HepG2 (cell line): Measurements from ENCODE around the gene TTC19. TPM values are rescaled to one million over a fixed set of nuclear protein-coding genes. Genes with fewer than 3 reads are reported as not detected.

Experiments used
- ATAC-seq: fragments of 200-7000 bp; cut with Tn5 transposase; 3 replicates; pipeline ENCODE4 v1.9.1; 2020; ENCODE audit warnings: mild to moderate bottlenecking, moderate library complexity
- BruUV-seq: library from RNA; stranded (reverse); fragments of 400-500 nt; replicated peaks from 2 replicates; lab custom pipeline; 2021; lab: Mats Ljungman, UMichigan
- CTCF ChIA-PET: fragments of 300-600 bp; formaldehyde crosslinking; extraction: SDS; loops from one replicate; lab custom pipeline; 2021; ENCODE audit warnings: low total read pairs, inconsistent platforms, low intra/inter-chr PET ratio; lab: Yijun Ruan, JAX
- POLR2A ChIA-PET: fragments of 350-600 bp; sonication (Branson Sonifier 250); formaldehyde crosslinking; loops from one replicate; lab custom pipeline; 2020; ENCODE audit warnings: antibody characterized with exemption, inconsistent platforms; lab: Yijun Ruan, JAX
- DNase-seq: peaks from one replicate; pipeline ENCODE4 v3.0.0-alpha.2; 2015; ENCODE audit warnings: low spot score
- FAIRE-seq: peaks from 3 replicates; lab custom pipeline; 2011; peaks lifted over from hg19 to GRCh38; lab: Jason Lieb, UNC
- H2AFZ ChIP-seq: one replicate; pipeline ENCODE4 v1.6.1; 2011; ENCODE audit warnings: low read length, inconsistent platforms
- H3K27ac ChIP-seq: fragments of 300-600 bp; 3 replicates; pipeline ENCODE4 v1.8.0; 2011; ENCODE audit warnings: mixed run types, mild to moderate bottlenecking, mixed read lengths, low read length, inconsistent platforms; ENCODE audit not compliant: insufficient read depth; ENCODE audit errors: extremely low read length
- H3K27me3 ChIP-seq, 2 experiments: fragments of 200-600 bp in 1 of 2; 2 replicates in 1 of 2; 3 replicates in 1 of 2; pipeline versions ENCODE4 v1.6.0 to v1.8.0; 2011; ENCODE audit warnings: low read length in 2 of 2, mild to moderate bottlenecking in 2 of 2, moderate library complexity in 2 of 2, inconsistent platforms in 1 of 2; ENCODE audit not compliant: insufficient read depth in 2 of 2, control insufficient read depth in 1 of 2
- H3K36me3 ChIP-seq, 2 experiments: fragments of 200-600 bp in 1 of 2; replicated peaks in 1 of 2; 2 replicates in 1 of 2; 3 replicates in 1 of 2; pipeline versions ENCODE4 v1.5.1 to v1.8.0; 2011; ENCODE audit warnings: low read length in 2 of 2, inconsistent platforms in 1 of 2; ENCODE audit not compliant: insufficient read depth in 2 of 2, control insufficient read depth in 1 of 2
- H3K4me1 ChIP-seq: 2 replicates; pipeline ENCODE4 v1.5.1; 2012; ENCODE audit warnings: low read length, inconsistent platforms; ENCODE audit not compliant: insufficient read depth
- H3K4me2 ChIP-seq: 2 replicates; pipeline ENCODE4 v1.6.0; 2011; ENCODE audit warnings: low read depth, low read length, inconsistent platforms
- H3K4me3 ChIP-seq, 3 experiments: fragments of 200-600 bp in 1 of 3; sonication (generic), shearing (Covaris generic) in 1 of 3; replicated peaks in 1 of 3; 2 replicates each; pipeline ENCODE4 v1.5.1; 2011 to 2016; ENCODE audit warnings: low read length in 3 of 3, inconsistent platforms in 2 of 3, low read depth in 2 of 3, mild to moderate bottlenecking in 2 of 3, control low read depth in 1 of 3, mixed read lengths in 1 of 3; ENCODE audit not compliant: insufficient read depth in 1 of 3
- H3K79me2 ChIP-seq: one replicate; pipeline ENCODE4 v1.6.1; 2011; ENCODE audit warnings: low read length, inconsistent platforms; ENCODE audit not compliant: insufficient read depth
- H3K9ac ChIP-seq: 2 replicates; pipeline ENCODE4 v1.6.0; 2011; ENCODE audit warnings: mild to moderate bottlenecking, low read depth, low read length, inconsistent platforms; ENCODE audit not compliant: insufficient read depth
- H3K9me3 ChIP-seq: 2 replicates; pipeline ENCODE4 v1.5.1; 2012; ENCODE audit warnings: mild to moderate bottlenecking, low read length
- H4K20me1 ChIP-seq: 2 replicates; pipeline ENCODE4 v1.6.0; 2011; ENCODE audit warnings: inconsistent platforms, mild to moderate bottlenecking, low read length, moderate library complexity; ENCODE audit not compliant: insufficient read depth
- CBX5 ChIP-seq: sonication (generic); formaldehyde crosslinking; IDR thresholded peaks from 2 replicates; pipeline ENCODE4 v1.4.0; 2020; ENCODE audit warnings: missing genetic modification reagents, borderline replicate concordance
- CHCHD3 ChIP-seq: sonication (generic); formaldehyde crosslinking; IDR thresholded peaks from 2 replicates; pipeline ENCODE4 v1.8.0; 2022; ENCODE audit warnings: mild to moderate bottlenecking, missing genetic modification reagents, moderate library complexity
- CHD2 ChIP-seq: IDR thresholded peaks from 2 replicates; pipeline ENCODE4 v1.6.1; 2011; ENCODE audit warnings: low read depth, low read length, improper control_type of control experiment
- DNMT1 ChIP-seq: sonication (generic); formaldehyde crosslinking; IDR thresholded peaks from 2 replicates; pipeline ENCODE4 v1.5.1; 2020; ENCODE audit warnings: mild to moderate bottlenecking, missing genetic modification reagents
- FOXO4 ChIP-seq: sonication (generic); formaldehyde crosslinking; conservative IDR thresholded peaks from 2 replicates; pipeline ENCODE4 v1.8.1; 2023; ENCODE audit warnings: missing genetic modification reagents
- GATAD2A ChIP-seq: IDR thresholded peaks from 2 replicates; pipeline ENCODE4 v1.6.1; 2016
- HNRNPUL1 ChIP-seq: fragments of 200-400 bp; formaldehyde crosslinking; IDR thresholded peaks from 2 replicates; pipeline ENCODE4 v1.6.1; 2017; ENCODE audit warnings: low read depth, mild to moderate bottlenecking, low read length, moderate library complexity
- JARID2 ChIP-seq: sonication (generic); formaldehyde crosslinking; IDR thresholded peaks from 2 replicates; pipeline ENCODE4 v1.8.1; 2023; ENCODE audit warnings: missing genetic modification reagents, inconsistent platforms; ENCODE audit not compliant: insufficient replicate concordance
- KMT2A ChIP-seq: sonication (generic); formaldehyde crosslinking; IDR thresholded peaks from 2 replicates; pipeline ENCODE4 v1.4.0; 2020; ENCODE audit warnings: missing genetic modification reagents
- NAIF1 ChIP-seq: sonication (generic); formaldehyde crosslinking; IDR thresholded peaks from 2 replicates; pipeline ENCODE4 v1.5.0; 2020; ENCODE audit warnings: mild to moderate bottlenecking, missing genetic modification reagents, borderline replicate concordance
- RFX1 ChIP-seq: fragments of 450-650 bp; IDR thresholded peaks from 2 replicates; pipeline ENCODE4 v1.6.1; 2017
- SATB2 ChIP-seq: sonication (generic); formaldehyde crosslinking; IDR thresholded peaks from 2 replicates; pipeline ENCODE4 v1.5.0; 2020; ENCODE audit warnings: missing genetic modification reagents
- SOX5 ChIP-seq: IDR thresholded peaks from 2 replicates; pipeline ENCODE4 v1.6.1; 2016; ENCODE audit warnings: borderline replicate concordance
- TEAD2 ChIP-seq: sonication (generic); formaldehyde crosslinking; IDR thresholded peaks from 2 replicates; pipeline ENCODE4 v1.9.0; 2021; ENCODE audit warnings: missing genetic modification reagents
- ZMAT3 ChIP-seq: sonication (generic); formaldehyde crosslinking; conservative IDR thresholded peaks from 2 replicates; pipeline ENCODE4 v1.7.0; 2021; ENCODE audit warnings: missing genetic modification reagents
- ZNF136 ChIP-seq: sonication (generic); formaldehyde crosslinking; IDR thresholded peaks from 2 replicates; pipeline ENCODE4 v1.8.1; 2022; ENCODE audit warnings: low read depth, mild to moderate bottlenecking, moderate library complexity, missing genetic modification reagents
- ZNF563 ChIP-seq: sonication (generic); formaldehyde crosslinking; IDR thresholded peaks from 2 replicates; pipeline ENCODE4 v1.8.0; 2022; ENCODE audit warnings: mild to moderate bottlenecking, moderate library complexity, missing genetic modification reagents
- WGBS: methylation state at CpG from one replicate; pipeline ENCODE4 v1.1.6; 2017; ENCODE audit warnings: low lambda C conversion rate; 5-methylcytosine and 5-hydroxymethylcytosine counted together
- in situ Hi-C: cut with HindIII; loops from 2 replicates; pipeline ENCODE4 v1.10.0; 2017; ENCODE audit warnings: low pct_unique_long_range_greater_than_20kb; ENCODE audit not compliant: extremely low pct_ligation_motif_present
- intact Hi-C: fragments of 100-400 bp; cut with micrococcal nuclease; formaldehyde crosslinking; loops from one replicate; pipeline ENCODE4 v1.10.0; 2022; ENCODE audit not compliant: unreplicated experiment
- polyA plus RNA-seq, 8 experiments: library from polyadenylated mRNA; depleted of rRNA in 3 of 8; stranded (reverse) in 7 of 8; unstranded in 1 of 8; fragments of >200 nt; fragmentation: Illumina TruSeq in 4 of 8; extraction: Trizol in 4 of 8; gene quantifications; 2 replicates each; pipeline versions ENCODE4 v1.2.1 to v1.2.3, GENCODE V29; 2011 to 2016; ENCODE audit warnings: low read depth in 4 of 8, missing spikeins in 1 of 8, mixed read lengths in 1 of 8; ENCODE audit not compliant: insufficient read depth in 1 of 8
- total RNA-seq, 5 experiments: library from RNA; depleted of rRNA; stranded (reverse); fragments of >200 nt; fragmentation: Illumina TruSeq; extraction: Trizol; gene quantifications; 2 replicates each; pipeline ENCODE4 v1.2.3, GENCODE V29; 2016; ENCODE audit warnings: low read depth in 1 of 5
- TF ChIP-seq, protein P1 (sequence below): sonication (generic); formaldehyde crosslinking; conservative IDR thresholded peaks from 2 replicates; pipeline ENCODE4 v1.4.0; 2020; ENCODE audit warnings: missing genetic modification reagents

The TTC19 gene
- total and polyA plus RNA-seq, 2 of the 13 experiments (the other 11 are each of a cell fraction or from before 2014, with no cell fraction given): 4.4 to 24.3 TPM

DNA sequence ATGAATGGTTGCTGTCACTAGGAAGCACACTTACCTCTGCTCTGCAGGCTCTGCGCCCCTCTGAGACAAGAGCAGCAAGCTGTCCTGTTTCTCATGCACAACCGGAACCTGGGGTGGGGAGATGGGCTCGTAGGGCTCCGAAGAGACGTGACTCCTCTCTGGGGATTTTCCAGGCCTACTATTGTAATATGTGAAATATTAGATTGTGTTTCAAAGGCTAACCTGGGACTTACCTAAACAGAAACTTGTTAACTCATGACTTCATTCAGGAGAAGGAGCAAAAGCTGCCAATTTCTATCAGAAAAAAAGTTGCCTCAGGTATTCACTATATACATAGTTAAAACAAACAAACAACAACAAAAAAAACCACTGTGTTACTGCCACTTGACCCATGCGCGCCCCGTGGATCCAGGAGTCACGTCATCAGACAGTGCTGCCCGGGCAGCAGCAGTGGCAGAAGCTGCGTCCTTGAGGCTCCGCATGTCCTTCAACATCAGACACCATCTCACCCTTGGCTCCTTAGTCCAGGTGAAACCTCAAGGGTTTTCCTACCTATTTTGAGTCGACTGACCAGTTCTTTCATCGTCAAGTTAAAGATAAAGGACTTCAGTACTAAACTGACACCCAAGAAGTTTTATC lies 49.3 kb downstream of the TTC19 start:
- FAIRE-seq (no peak), DNase-seq (no peak)
- CTCF ChIA-PET: no interaction called here

More for the DNA sequence above, 49.3 kb downstream of the TTC19 start:
- TF ChIP-seq KMT2A (no peak), CHCHD3 (CRISPR knock-in tag) (no peak), CHD2 (no peak), ZNF136 (CRISPR knock-in tag) (no peak), ZNF563 (CRISPR knock-in tag) (no peak), HNRNPUL1 (no peak), RFX1 (no peak), TEAD2 (CRISPR knock-in tag) (no peak), CBX5 (no peak), SATB2 (CRISPR knock-in tag) (no peak), ZMAT3 (no peak), NAIF1 (CRISPR knock-in tag) (no peak), DNMT1 (CRISPR knock-in tag) (no peak), FOXO4 (no peak), GATAD2A (CRISPR knock-in tag) (no peak), JARID2 (no peak), SOX5 (CRISPR knock-in tag) (no peak)
- TF ChIP-seq, protein P1, sequence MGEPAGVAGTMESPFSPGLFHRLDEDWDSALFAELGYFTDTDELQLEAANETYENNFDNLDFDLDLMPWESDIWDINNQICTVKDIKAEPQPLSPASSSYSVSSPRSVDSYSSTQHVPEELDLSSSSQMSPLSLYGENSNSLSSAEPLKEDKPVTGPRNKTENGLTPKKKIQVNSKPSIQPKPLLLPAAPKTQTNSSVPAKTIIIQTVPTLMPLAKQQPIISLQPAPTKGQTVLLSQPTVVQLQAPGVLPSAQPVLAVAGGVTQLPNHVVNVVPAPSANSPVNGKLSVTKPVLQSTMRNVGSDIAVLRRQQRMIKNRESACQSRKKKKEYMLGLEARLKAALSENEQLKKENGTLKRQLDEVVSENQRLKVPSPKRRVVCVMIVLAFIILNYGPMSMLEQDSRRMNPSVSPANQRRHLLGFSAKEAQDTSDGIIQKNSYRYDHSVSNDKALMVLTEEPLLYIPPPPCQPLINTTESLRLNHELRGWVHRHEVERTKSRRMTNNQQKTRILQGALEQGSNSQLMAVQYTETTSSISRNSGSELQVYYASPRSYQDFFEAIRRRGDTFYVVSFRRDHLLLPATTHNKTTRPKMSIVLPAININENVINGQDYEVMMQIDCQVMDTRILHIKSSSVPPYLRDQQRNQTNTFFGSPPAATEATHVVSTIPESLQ (CRISPR knock-in tag): no peak
- intact Hi-C loops: no loop called here
- no TSS peak for BruUV-seq
- no peak overlapping the region for H3K27ac ChIP-seq
- no peak overlapping the region for H3K9ac ChIP-seq
- no peaks in the 10 kb centered on the region for H3K9me3 ChIP-seq
- in situ Hi-C loops: no loop called here
- WGBS: 96% methylated on average over 14 of the region's 14 CpGs
- H3K27me3 ChIP-seq: no peaks in the 10 kb centered on the region
- no peaks in the 10 kb centered on the region for H4K20me1 ChIP-seq
- ATAC-seq: no peak
- H3K4me2 ChIP-seq: no peak overlapping the region
- H3K4me3 ChIP-seq: no peak overlapping the region
- H3K79me2 ChIP-seq: no peaks in the 10 kb centered on the region
- H3K4me1 ChIP-seq: peaks cover 11% of the 10 kb centered on the region
- POLR2A ChIA-PET: no interaction called here
- H3K36me3 ChIP-seq: peaks cover 20 to 60% of the 10 kb centered on the region in 2 experiments
- no peak overlapping the region for H2AFZ ChIP-seq
